HL-60 (cell line): ENCODE data around the gene MKS1.

Experiments used
- DNase-seq, 2 experiments: peaks; one replicate each; pipeline ENCODE4 v3.0.0-alpha.2; 2010 to 2020; ENCODE audit warnings: low read depth in 1 of 2, low spot score in 1 of 2
- H3K27ac ChIP-seq: fragments of 250-450 bp; sonication (Bioruptor Pico); replicated peaks from 2 replicates; pipeline ENCODE4 v1.5.1; 2020; ENCODE audit warnings: mild to moderate bottlenecking, moderate library complexity
- H3K27me3 ChIP-seq: fragments of 250-450 bp; sonication (Bioruptor Pico); 2 replicates; pipeline ENCODE4 v1.5.1; 2021; ENCODE audit warnings: mild to moderate bottlenecking, moderate library complexity; ENCODE audit not compliant: insufficient read depth, poor library complexity, severe bottlenecking
- H3K4me3 ChIP-seq: replicated peaks from 2 replicates; pipeline ENCODE4 v1.5.1; 2011; ENCODE audit warnings: mild to moderate bottlenecking, control low read depth, low read length; ENCODE audit not compliant: insufficient read depth
- GABPA ChIP-seq: IDR thresholded peaks from 2 replicates; pipeline ENCODE4 v1.6.1; 2012; ENCODE audit warnings: low read depth
- POLR2AphosphoS5 ChIP-seq: IDR thresholded peaks from 2 replicates; pipeline ENCODE4 v1.6.1; 2012; ENCODE audit warnings: low read depth
- SPI1 ChIP-seq: IDR thresholded peaks from 2 replicates; pipeline ENCODE4 v1.6.1; 2012; ENCODE audit warnings: low read depth, mild to moderate bottlenecking, borderline replicate concordance
- TF ChIP-seq, protein P1 (sequence below): IDR thresholded peaks from one replicate; pipeline ENCODE4 v1.5.1; 2011; ENCODE audit warnings: low read length, control low read depth, inconsistent platforms; ENCODE audit not compliant: insufficient read depth
- TF ChIP-seq, protein P2 (sequence below): IDR thresholded peaks from 2 replicates; pipeline ENCODE4 v1.6.1; 2012; ENCODE audit warnings: low read depth; ENCODE audit not compliant: insufficient replicate concordance

MKS1 gene

DNA sequence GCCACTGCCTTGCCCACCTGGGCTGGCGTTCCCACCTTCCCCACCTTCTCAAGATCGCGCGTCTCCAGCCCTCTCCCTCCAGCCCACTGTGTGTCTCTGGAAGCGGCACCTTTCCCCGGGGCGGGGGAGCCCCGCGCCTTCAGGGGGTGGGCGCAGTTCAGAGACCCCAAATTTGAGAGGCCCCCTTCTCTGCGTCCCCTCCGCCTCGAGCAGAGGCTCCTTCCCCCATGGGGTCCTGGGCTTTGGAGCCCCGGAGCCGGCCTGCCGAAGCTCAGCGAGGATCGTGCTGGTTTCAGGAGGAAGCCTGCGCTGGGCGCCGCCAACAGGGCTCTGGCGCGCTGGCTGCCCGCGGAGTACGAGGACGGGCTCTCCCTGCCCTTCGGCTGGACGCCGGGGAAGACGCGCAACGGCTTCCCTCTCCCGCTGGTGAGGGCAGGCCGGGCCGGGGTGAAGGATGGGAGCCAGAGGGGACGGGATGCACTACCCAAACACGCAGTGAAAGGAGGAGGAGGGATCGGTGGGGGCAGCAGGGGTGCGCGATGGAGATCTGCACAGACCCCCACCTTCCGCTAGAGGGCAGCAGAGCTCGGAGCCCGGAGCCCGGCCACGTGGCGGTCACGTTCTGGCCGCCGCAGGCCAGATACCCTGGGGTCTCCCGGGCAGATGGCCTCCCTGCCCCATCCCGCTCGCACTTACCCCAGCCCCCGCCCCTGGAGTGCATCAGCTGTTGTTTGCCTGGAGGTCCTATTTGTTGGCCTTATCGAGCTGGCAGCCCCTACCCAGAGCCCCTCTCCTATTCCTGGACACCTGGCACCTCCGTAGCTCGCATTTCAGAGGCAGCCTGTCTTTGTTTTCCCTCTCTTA lies 30.4 kb upstream of the MKS1 start:
- TF ChIP-seq, protein P1, sequence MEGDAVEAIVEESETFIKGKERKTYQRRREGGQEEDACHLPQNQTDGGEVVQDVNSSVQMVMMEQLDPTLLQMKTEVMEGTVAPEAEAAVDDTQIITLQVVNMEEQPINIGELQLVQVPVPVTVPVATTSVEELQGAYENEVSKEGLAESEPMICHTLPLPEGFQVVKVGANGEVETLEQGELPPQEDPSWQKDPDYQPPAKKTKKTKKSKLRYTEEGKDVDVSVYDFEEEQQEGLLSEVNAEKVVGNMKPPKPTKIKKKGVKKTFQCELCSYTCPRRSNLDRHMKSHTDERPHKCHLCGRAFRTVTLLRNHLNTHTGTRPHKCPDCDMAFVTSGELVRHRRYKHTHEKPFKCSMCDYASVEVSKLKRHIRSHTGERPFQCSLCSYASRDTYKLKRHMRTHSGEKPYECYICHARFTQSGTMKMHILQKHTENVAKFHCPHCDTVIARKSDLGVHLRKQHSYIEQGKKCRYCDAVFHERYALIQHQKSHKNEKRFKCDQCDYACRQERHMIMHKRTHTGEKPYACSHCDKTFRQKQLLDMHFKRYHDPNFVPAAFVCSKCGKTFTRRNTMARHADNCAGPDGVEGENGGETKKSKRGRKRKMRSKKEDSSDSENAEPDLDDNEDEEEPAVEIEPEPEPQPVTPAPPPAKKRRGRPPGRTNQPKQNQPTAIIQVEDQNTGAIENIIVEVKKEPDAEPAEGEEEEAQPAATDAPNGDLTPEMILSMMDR = peak; percentile 73
- no peak for TF ChIP-seq SPI1
- H3K27ac ChIP-seq = peak overlapping the region; percentile 46

DNA sequence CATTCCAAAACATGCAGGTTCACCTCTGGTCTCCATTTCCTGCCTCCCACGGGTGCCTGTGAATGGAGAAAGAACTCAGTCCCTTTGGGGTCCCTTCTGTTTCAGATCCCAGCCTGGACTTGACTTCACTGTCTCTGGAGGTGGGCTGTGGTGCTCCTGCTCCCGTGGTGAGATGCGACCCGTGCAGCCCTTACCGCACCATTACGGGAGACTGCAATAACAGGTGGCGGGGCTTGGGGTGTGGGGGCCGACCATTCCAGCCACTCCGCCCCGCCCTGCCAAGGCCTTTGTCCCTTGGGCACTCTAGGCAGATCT lies 29.9 kb upstream of the MKS1 start:
- H3K4me3 ChIP-seq = no peak overlapping the region
- no peak overlapping the region for H3K27ac ChIP-seq
- no peak for DNase-seq
- H3K27me3 ChIP-seq = no peaks in the 10 kb centered on the region
- TF ChIP-seq, protein P2, sequence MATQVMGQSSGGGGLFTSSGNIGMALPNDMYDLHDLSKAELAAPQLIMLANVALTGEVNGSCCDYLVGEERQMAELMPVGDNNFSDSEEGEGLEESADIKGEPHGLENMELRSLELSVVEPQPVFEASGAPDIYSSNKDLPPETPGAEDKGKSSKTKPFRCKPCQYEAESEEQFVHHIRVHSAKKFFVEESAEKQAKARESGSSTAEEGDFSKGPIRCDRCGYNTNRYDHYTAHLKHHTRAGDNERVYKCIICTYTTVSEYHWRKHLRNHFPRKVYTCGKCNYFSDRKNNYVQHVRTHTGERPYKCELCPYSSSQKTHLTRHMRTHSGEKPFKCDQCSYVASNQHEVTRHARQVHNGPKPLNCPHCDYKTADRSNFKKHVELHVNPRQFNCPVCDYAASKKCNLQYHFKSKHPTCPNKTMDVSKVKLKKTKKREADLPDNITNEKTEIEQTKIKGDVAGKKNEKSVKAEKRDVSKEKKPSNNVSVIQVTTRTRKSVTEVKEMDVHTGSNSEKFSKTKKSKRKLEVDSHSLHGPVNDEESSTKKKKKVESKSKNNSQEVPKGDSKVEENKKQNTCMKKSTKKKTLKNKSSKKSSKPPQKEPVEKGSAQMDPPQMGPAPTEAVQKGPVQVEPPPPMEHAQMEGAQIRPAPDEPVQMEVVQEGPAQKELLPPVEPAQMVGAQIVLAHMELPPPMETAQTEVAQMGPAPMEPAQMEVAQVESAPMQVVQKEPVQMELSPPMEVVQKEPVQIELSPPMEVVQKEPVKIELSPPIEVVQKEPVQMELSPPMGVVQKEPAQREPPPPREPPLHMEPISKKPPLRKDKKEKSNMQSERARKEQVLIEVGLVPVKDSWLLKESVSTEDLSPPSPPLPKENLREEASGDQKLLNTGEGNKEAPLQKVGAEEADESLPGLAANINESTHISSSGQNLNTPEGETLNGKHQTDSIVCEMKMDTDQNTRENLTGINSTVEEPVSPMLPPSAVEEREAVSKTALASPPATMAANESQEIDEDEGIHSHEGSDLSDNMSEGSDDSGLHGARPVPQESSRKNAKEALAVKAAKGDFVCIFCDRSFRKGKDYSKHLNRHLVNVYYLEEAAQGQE = no peak
- TF ChIP-seq POLR2AphosphoS5 (no peak), GABPA (no peak)
- TF ChIP-seq, protein P1 = no peak

More for the DNA sequence above, 30.4 kb upstream of the MKS1 start:
- Histone ChIP-seq H3K4me3 (peak overlapping the region; percentile 22; the same call in 1 of the 2 replicates), H3K27me3 (no peaks in the 10 kb centered on the region)
- DNase-seq = peak; percentile 53 to 77

DNA sequence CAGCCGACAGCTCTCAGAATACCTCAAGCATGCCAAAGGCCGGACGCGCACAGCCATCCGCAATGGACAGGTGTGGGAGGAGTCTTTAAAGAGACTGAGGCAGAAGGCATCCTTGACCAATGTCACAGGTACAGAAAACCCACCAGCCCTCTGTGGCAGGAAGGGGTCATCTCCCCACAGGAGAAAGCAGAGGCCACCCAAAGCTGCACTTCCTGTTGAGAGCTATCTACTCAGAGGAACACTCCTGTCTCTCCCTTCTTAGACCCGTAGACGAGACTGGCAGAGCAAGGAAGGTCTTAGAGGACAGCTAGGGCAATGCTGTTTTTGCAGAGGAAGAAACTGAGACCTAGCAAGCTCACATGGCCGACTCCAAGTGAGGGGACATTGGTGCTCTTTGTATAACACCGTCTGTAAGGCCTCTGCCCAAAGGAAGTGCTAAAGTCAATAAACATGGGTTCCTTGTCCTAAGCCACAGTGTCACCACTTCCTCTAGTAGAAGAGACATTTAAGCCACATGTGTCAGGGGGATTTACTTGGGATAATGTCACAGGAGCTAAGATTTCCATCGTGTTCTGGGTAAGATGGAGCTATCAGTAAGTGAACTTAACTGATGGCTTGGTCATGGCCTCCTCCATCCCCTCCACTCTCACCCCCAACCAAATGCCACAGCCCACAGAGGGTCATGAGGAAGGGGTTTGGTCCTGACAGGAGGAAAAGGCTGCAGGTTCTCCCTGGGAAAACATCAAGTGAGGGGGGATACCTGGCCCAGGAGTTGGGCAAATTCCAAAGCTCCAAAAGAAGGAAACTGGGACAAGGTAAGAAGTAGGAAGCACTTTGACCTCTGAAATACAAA lies 28.7 kb upstream of the MKS1 start:
- no peaks in the 10 kb centered on the region for H3K27me3 ChIP-seq
- peak in 1 of 2 experiments; percentile 34 for DNase-seq
- peak; percentile 68; the same call in 1 of the 2 replicates for TF ChIP-seq SPI1
- TF ChIP-seq, protein P1 = no peak
- TF ChIP-seq, protein P2 = peak; percentile 23
- H3K4me3 ChIP-seq = no peak overlapping the region
- H3K27ac ChIP-seq = peak overlapping the region; percentile 55
